PC-9 (cell line): ENCODE measurements around the gene GJC1. TPM values are rescaled to one million over a fixed set of nuclear protein-coding genes. Genes with fewer than 3 reads are reported as not detected.
A peak's percentile ranks its signal among the peaks of the same experiment; 100 is the strongest.

Source experiments
- BruUV-seq: library from RNA; stranded (reverse); fragments of 400-500 nt; replicated peaks from 2 replicates; lab custom pipeline; 2021; lab: Mats Ljungman, UMichigan
- CTCF ChIA-PET: fragments of 300-600 bp; sonication (Branson Sonifier 250); formaldehyde crosslinking; loops from one replicate; lab custom pipeline; 2022; ENCODE audit warnings: antibody characterized with exemption; lab: Charles Lee
- POLR2A ChIA-PET: fragments of 300-600 bp; sonication (Branson Sonifier 250); formaldehyde crosslinking; loops from one replicate; lab custom pipeline; 2022; ENCODE audit warnings: antibody characterized with exemption; ENCODE audit not compliant: unreplicated experiment; lab: Charles Lee
- DNase-seq, 2 experiments: peaks; one replicate each; pipeline versions ENCODE4 v3.0.0 to v3.0.0-alpha.2; 2015 to 2022; ENCODE audit warnings: mixed read lengths in 1 of 2
- H2AFZ ChIP-seq: fragments of 200-600 bp; sonication (generic); 2 replicates; pipeline ENCODE4 v1.8.1; 2017; ENCODE audit warnings: antibody characterized with exemption
- H3F3A ChIP-seq: fragments of 200-600 bp; sonication (generic); 2 replicates; pipeline ENCODE4 v1.8.1; 2017; ENCODE audit warnings: antibody characterized with exemption, mild to moderate bottlenecking, low read depth; ENCODE audit not compliant: insufficient read depth
- H3K27ac ChIP-seq: fragments of 200-600 bp; sonication (generic); 2 replicates; pipeline ENCODE4 v1.6.1; 2016; ENCODE audit warnings: mixed run types
- H3K27me3 ChIP-seq: fragments of 200-600 bp; sonication (generic); 2 replicates; pipeline ENCODE4 v1.6.1; 2016; ENCODE audit warnings: low read depth, mixed run types; ENCODE audit not compliant: insufficient read depth
- H3K36me3 ChIP-seq: fragments of 200-600 bp; sonication (generic); 2 replicates; pipeline ENCODE4 v1.6.1; 2016; ENCODE audit warnings: low read depth, mixed run types
- H3K4me1 ChIP-seq: fragments of 200-600 bp; sonication (generic); replicated peaks from 2 replicates; pipeline ENCODE4 v1.6.1; 2016; ENCODE audit warnings: mixed run types; ENCODE audit not compliant: insufficient read depth
- H3K4me2 ChIP-seq: fragments of 200-600 bp; sonication (generic); 2 replicates; pipeline ENCODE4 v1.6.1; 2017; ENCODE audit warnings: mixed run types
- H3K4me3 ChIP-seq: fragments of 200-600 bp; sonication (generic); 2 replicates; pipeline ENCODE4 v1.6.1; 2016; ENCODE audit warnings: mixed run types
- H3K79me2 ChIP-seq: fragments of 200-600 bp; sonication (generic); 2 replicates; pipeline ENCODE4 v1.6.1; 2017; ENCODE audit warnings: low read depth, mixed run types
- H3K9me2 ChIP-seq: fragments of 200-600 bp; sonication (generic); 2 replicates; pipeline ENCODE4 v1.8.1; 2017; ENCODE audit warnings: mild to moderate bottlenecking; ENCODE audit not compliant: insufficient read depth
- H3K9me3 ChIP-seq: fragments of 200-600 bp; sonication (generic); 2 replicates; pipeline ENCODE4 v1.8.1; 2016; ENCODE audit warnings: low read depth; ENCODE audit not compliant: insufficient read depth
- H4K20me1 ChIP-seq: fragments of 200-600 bp; sonication (generic); 2 replicates; pipeline ENCODE4 v1.8.1; 2017; ENCODE audit not compliant: insufficient read depth
- EZH2 ChIP-seq: fragments of 200-600 bp; sonication (generic); IDR thresholded peaks from 2 replicates; pipeline ENCODE4 v1.8.0; 2017; ENCODE audit warnings: antibody characterized with exemption, low read depth
- intact Hi-C: fragments of 100-400 bp; cut with micrococcal nuclease; formaldehyde crosslinking; loops from one replicate; pipeline ENCODE4 v1.10.0; 2022; ENCODE audit not compliant: unreplicated experiment
- total RNA-seq: library from RNA; stranded (reverse); gene quantifications from 2 replicates; pipeline ENCODE4 v1.2.3, GENCODE V29; 2021
- TF ChIP-seq, protein P1 (sequence below): fragments of 200-600 bp; sonication (generic); conservative IDR thresholded peaks from 2 replicates; pipeline ENCODE4 v1.6.1; 2017; ENCODE audit warnings: mixed run types, antibody characterized with exemption, mild to moderate bottlenecking, moderate library complexity

Gene GJC1
- total RNA-seq, 1 experiment from 2014 or later = 42.6 TPM

DNA sequence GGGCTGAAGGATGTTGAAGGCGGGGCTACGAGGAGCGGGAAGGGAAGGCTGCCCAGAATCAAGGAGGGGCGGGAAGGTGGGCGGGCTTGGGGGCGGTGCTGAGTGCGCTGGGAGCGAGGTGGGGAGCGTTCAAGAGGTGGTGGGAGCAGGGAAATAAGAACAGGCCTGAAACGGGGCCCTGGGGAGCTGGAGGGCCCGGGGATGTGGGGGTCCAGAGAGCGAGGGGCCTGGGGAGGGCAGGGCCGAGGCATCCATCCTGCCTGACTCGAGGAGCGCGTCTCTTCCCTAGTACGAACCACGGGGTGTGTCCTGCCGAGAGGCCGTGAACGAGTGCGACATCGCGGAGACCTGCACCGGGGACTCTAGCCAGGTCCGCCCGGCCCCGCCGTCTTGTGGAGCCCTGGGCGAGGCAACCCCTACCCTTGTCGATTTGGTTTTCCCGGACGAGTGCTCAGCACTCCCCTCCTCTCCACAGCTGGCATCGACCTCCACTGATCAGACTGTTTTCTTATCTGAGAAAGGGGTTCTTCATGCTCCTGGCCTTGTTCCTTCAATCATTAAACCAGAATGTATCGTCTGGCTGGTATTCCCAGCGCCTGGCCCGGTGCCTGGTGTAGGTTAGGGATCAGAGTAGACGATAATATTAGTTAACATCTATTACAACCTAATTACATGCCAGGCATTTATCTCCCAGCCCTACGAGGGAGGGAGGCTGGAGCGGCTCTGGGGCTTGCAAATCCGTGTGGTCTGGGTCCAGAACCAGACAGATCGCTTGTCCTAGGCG lies 54.1 kb downstream of the GJC1 start:
- H2AFZ ChIP-seq = peak overlapping the region; percentile 80
- H4K20me1 ChIP-seq = no peaks in the 10 kb centered on the region
- peak in 1 of 2 experiments; percentile 97 for DNase-seq
- intact Hi-C loops = loop anchor here (1.0 to 2.0 kb wide), 3 partner anchors 89 to 357 kb away; no protein-coding TSS in a partner anchor
- peaks cover 8% of the 10 kb centered on the region; the same call in 1 of the 2 replicates for H3K4me1 ChIP-seq
- no peaks in the 10 kb centered on the region for H3K9me2 ChIP-seq
- H3K4me3 ChIP-seq = peak overlapping the region; percentile 81
- POLR2A ChIA-PET = interaction anchor here (0.6 to 0.7 kb wide), 5 partner anchors 13 to 412 kb away, joined by 3 to 9 read pairs (median 5); partner anchors contain the start of gene FAM171A2
- no peak overlapping the region for H3K27ac ChIP-seq
- no peaks in the 10 kb centered on the region for H3K9me3 ChIP-seq
- H3K79me2 ChIP-seq = no peaks in the 10 kb centered on the region
- H3F3A ChIP-seq = no peaks in the 10 kb centered on the region
- BruUV-seq = no TSS peak
- peak overlapping the region; percentile 96 for H3K4me2 ChIP-seq
- no peak for TF ChIP-seq EZH2
- TF ChIP-seq, protein P1, sequence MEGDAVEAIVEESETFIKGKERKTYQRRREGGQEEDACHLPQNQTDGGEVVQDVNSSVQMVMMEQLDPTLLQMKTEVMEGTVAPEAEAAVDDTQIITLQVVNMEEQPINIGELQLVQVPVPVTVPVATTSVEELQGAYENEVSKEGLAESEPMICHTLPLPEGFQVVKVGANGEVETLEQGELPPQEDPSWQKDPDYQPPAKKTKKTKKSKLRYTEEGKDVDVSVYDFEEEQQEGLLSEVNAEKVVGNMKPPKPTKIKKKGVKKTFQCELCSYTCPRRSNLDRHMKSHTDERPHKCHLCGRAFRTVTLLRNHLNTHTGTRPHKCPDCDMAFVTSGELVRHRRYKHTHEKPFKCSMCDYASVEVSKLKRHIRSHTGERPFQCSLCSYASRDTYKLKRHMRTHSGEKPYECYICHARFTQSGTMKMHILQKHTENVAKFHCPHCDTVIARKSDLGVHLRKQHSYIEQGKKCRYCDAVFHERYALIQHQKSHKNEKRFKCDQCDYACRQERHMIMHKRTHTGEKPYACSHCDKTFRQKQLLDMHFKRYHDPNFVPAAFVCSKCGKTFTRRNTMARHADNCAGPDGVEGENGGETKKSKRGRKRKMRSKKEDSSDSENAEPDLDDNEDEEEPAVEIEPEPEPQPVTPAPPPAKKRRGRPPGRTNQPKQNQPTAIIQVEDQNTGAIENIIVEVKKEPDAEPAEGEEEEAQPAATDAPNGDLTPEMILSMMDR = no peak
- CTCF ChIA-PET = interaction anchor here (0.5 to 0.8 kb wide), 5 partner anchors 14 to 359 kb away, joined by 3 to 8 read pairs (median 4); partner anchors contain the start of gene ACBD4
- H3K27me3 ChIP-seq = no peaks in the 10 kb centered on the region
- H3K36me3 ChIP-seq = no peaks in the 10 kb centered on the region

DNA sequence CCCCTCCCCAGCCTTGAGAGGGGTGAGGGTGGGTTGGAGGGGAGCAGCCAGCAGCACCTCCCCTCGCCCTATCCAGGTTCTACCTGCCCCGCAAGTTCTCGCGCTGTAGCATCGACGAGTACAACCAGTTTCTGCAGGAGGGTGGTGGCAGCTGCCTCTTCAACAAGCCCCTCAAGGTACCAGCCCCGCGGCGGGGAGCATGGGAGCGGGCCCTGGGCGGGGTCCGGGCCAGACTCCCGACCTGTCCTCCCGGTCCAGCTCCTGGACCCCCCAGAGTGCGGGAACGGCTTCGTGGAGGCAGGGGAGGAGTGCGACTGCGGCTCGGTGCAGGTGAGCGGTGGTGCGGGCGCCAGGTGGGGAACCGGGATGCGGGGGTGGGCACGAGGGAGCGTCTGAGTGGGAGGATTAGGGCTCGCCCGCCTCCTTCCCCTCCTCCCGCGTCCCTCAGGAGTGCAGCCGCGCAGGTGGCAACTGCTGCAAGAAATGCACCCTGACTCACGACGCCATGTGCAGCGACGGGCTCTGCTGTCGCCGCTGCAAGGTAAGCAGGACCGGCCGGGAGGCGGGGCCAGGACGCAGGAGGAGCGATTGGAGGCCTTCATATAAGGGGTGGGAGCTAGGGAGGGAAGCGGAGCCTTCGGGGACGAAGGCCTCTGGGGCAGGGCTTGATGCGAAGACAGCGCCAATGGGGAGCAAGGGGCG lies 54.8 kb downstream of the GJC1 start:
- Histone ChIP-seq H4K20me1 (no peaks in the 10 kb centered on the region; the same call in 1 of the 2 replicates), H3K27ac (no peak overlapping the region), H3K4me3 (peak overlapping the region; percentile 81), H3K4me1 (peaks cover 8% of the 10 kb centered on the region; the same call in 1 of the 2 replicates), H2AFZ (peak overlapping the region; percentile 85), H3K36me3 (no peaks in the 10 kb centered on the region), H3K79me2 (no peaks in the 10 kb centered on the region), H3K9me3 (no peaks in the 10 kb centered on the region), H3K9me2 (no peaks in the 10 kb centered on the region), H3K27me3 (no peaks in the 10 kb centered on the region), H3F3A (no peaks in the 10 kb centered on the region), H3K4me2 (peak overlapping the region; percentile 96)
- intact Hi-C loops = loop anchor here (1.0 to 2.0 kb wide), 3 partner anchors 90 to 358 kb away; no protein-coding TSS in a partner anchor
- DNase-seq = peak in 1 of 2 experiments; percentile 95
- TF ChIP-seq EZH2 = no peak
- TF ChIP-seq, protein P1 = peak; percentile 21; the same call in 1 of the 2 replicates
- POLR2A ChIA-PET = interaction anchor here (0.6 to 0.7 kb wide), 5 partner anchors 13 to 412 kb away, joined by 3 to 9 read pairs (median 5); partner anchors contain the start of gene FAM171A2
- BruUV-seq = no TSS peak
- CTCF ChIA-PET = interaction anchor here (0.5 to 0.8 kb wide), 6 partner anchors 10 to 360 kb away, joined by 3 to 8 read pairs (median 4); partner anchors contain the start of gene ACBD4
